C4-2B (cell line): ENCODE results near the gene MRPL34.

ENCODE experiments used
- CTCF ChIP-seq: fragments of 450-650 bp; conservative IDR thresholded peaks from 2 replicates; pipeline ENCODE4 v1.5.1; 2017; ENCODE audit warnings: mild to moderate bottlenecking
- ZFX ChIP-seq: fragments of 450-650 bp; IDR thresholded peaks from 2 replicates; pipeline ENCODE4 v1.6.1; 2017

GRCh38 chr19:17353386-17353785 is 47.7 kb downstream of the MRPL34 start:
- TF ChIP-seq CTCF (no peak), ZFX (no peak)
